HCT116 (cell line): Measurements from ENCODE around the gene CHURC1. TPM values are rescaled to one million over a fixed set of nuclear protein-coding genes. Genes with fewer than 3 reads are reported as not detected.

ENCODE experiments used
- ATAC-seq: fragments of 200-7000 bp; cut with Tn5 transposase; 2 replicates; pipeline ENCODE4 v1.9.1; 2020; ENCODE audit warnings: mild to moderate bottlenecking, moderate library complexity
- BruUV-seq: library from RNA; stranded (reverse); fragments of 400-500 nt; replicated peaks from 2 replicates; lab custom pipeline; 2021; lab: Mats Ljungman, UMichigan
- CTCF ChIA-PET: fragments of 300-600 bp; sonication (Branson Sonifier 250); formaldehyde crosslinking; loops from one replicate; lab custom pipeline; 2021; ENCODE audit warnings: antibody characterized with exemption; lab: Charles Lee
- POLR2A ChIA-PET: fragments of 300-600, 350-600 bp; sonication (Branson Sonifier 250); formaldehyde crosslinking; loops from one replicate; lab custom pipeline; 2021; ENCODE audit warnings: antibody characterized with exemption; lab: Charles Lee
- RAD21 ChIA-PET, 2 experiments: fragments of 300-600 bp; sonication (Branson Sonifier 250); formaldehyde crosslinking; loops; one replicate each; lab custom pipeline; 2023; ENCODE audit warnings: low total read pairs in 2 of 2; ENCODE audit not compliant: uncharacterized antibody in 2 of 2, unreplicated experiment in 2 of 2, low non-redundant PET in 1 of 2; lab: Charles Lee
- DNase-seq: peaks from one replicate; pipeline ENCODE4 v3.0.0-alpha.2; 2010; ENCODE audit warnings: low read depth, low spot score
- H2AFZ ChIP-seq: fragments of 200-600 bp; shearing (Covaris generic), sonication (generic); 2 replicates; pipeline ENCODE4 v1.6.1; 2017; ENCODE audit warnings: low read depth, mixed run types, mixed read lengths, antibody characterized with exemption, low read length; ENCODE audit not compliant: poor library complexity, severe bottlenecking
- H3K27ac ChIP-seq: 2 replicates; pipeline ENCODE4 v1.5.1; 2012; ENCODE audit warnings: low read depth, low read length
- H3K27me3 ChIP-seq: fragments of 200-600 bp; sonication (generic); 2 replicates; pipeline ENCODE4 v1.6.1; 2016; ENCODE audit warnings: mixed run types, low read length, mixed read lengths; ENCODE audit not compliant: insufficient read depth
- H3K36me3 ChIP-seq, 2 experiments: fragments of 200-500 bp in 1 of 2; fragments of 200-600 bp in 1 of 2; sonication (Bioruptor generic) in 1 of 2; sonication (generic) in 1 of 2; 2 replicates each; pipeline versions ENCODE4 v1.5.1 to v1.6.1; 2014 to 2016; ENCODE audit warnings: low read length in 2 of 2, inconsistent platforms in 1 of 2, mixed read lengths in 1 of 2, mixed run types in 1 of 2; ENCODE audit not compliant: insufficient read depth in 2 of 2, control insufficient read depth in 1 of 2
- H3K4me1 ChIP-seq, 2 experiments: fragments of 200-600 bp in 1 of 2; sonication (generic) in 1 of 2; 2 replicates each; pipeline versions ENCODE4 v1.5.1 to v1.6.1; 2012 to 2017; ENCODE audit warnings: low read length in 2 of 2, inconsistent platforms in 1 of 2, mild to moderate bottlenecking in 1 of 2, mixed read lengths in 1 of 2, mixed run types in 1 of 2, moderate library complexity in 1 of 2; ENCODE audit not compliant: insufficient read depth in 2 of 2, control insufficient read depth in 1 of 2
- H3K4me2 ChIP-seq: fragments of 200-600 bp; sonication (generic); 2 replicates; pipeline ENCODE4 v1.6.1; 2017; ENCODE audit warnings: mixed run types, low read length, mixed read lengths
- H3K4me3 ChIP-seq, 2 experiments: fragments of 200-600 bp in 1 of 2; sonication (generic) in 1 of 2; replicated peaks in 1 of 2; 2 replicates each; pipeline ENCODE4 v1.5.1; 2011 to 2016; ENCODE audit warnings: low read length in 2 of 2, control low read depth in 1 of 2, low read depth in 1 of 2, mild to moderate bottlenecking in 1 of 2, mixed read lengths in 1 of 2, mixed run types in 1 of 2
- H3K79me2 ChIP-seq: fragments of 200-600 bp; sonication (generic); 2 replicates; pipeline ENCODE4 v1.6.1; 2017; ENCODE audit warnings: mild to moderate bottlenecking, mixed run types, low read length, moderate library complexity, mixed read lengths; ENCODE audit not compliant: insufficient read depth
- H3K9ac ChIP-seq: fragments of 200-600 bp; sonication (generic); 2 replicates; pipeline ENCODE4 v1.6.1; 2016; ENCODE audit warnings: low read length, mixed read lengths
- H3K9me2 ChIP-seq: fragments of 200-600 bp; sonication (generic), shearing (Covaris generic); 2 replicates; pipeline ENCODE4 v1.6.1; 2017; ENCODE audit warnings: mixed run types, mild to moderate bottlenecking, moderate library complexity; ENCODE audit not compliant: insufficient read depth
- H3K9me3 ChIP-seq, 2 experiments: fragments of 200-500 bp in 1 of 2; fragments of 200-600 bp in 1 of 2; sonication (Bioruptor generic) in 1 of 2; sonication (generic) in 1 of 2; 2 replicates each; pipeline ENCODE4 v1.6.1; 2014 to 2017; ENCODE audit warnings: low read length in 2 of 2, mixed read lengths in 2 of 2, inconsistent platforms in 1 of 2, low read depth in 1 of 2, mild to moderate bottlenecking in 1 of 2, mixed run types in 1 of 2, moderate library complexity in 1 of 2; ENCODE audit not compliant: control insufficient read depth in 1 of 2, insufficient read depth in 1 of 2
- H4K20me1 ChIP-seq: fragments of 200-600 bp; sonication (generic), shearing (Covaris generic); 2 replicates; pipeline ENCODE4 v1.6.1; 2017; ENCODE audit warnings: mixed run types, mild to moderate bottlenecking, moderate library complexity; ENCODE audit not compliant: insufficient read depth
- ATF3 ChIP-seq: IDR thresholded peaks from 2 replicates; pipeline ENCODE4 v1.6.1; 2012
- CEBPB ChIP-seq: IDR thresholded peaks from 2 replicates; pipeline ENCODE4 v1.6.1; 2012; ENCODE audit warnings: low read depth
- CTCF ChIP-seq, 3 experiments: fragments of 200-600 bp in 1 of 3; sonication (generic) in 1 of 3; IDR thresholded peaks in 2 of 3; conservative IDR thresholded peaks in 1 of 3; 2 replicates each; pipeline ENCODE4 v1.5.1; 2012 to 2017; ENCODE audit warnings: low read depth in 2 of 3, low read length in 2 of 3, antibody characterized with exemption in 1 of 3, borderline replicate concordance in 1 of 3, control low read depth in 1 of 3, mild to moderate bottlenecking in 1 of 3, mixed read lengths in 1 of 3, mixed run types in 1 of 3, moderate library complexity in 1 of 3; ENCODE audit not compliant: insufficient read depth in 1 of 3
- EZH2 ChIP-seq: fragments of 200-600 bp; sonication (generic); IDR thresholded peaks from 2 replicates; pipeline ENCODE4 v1.6.1; 2017; ENCODE audit warnings: antibody characterized with exemption, mixed run types
- EZH2phosphoT487 ChIP-seq: fragments of 200-600 bp; IDR thresholded peaks from 2 replicates; pipeline ENCODE4 v1.6.1; 2018; ENCODE audit warnings: antibody characterized with exemption, borderline replicate concordance
- FOSL1 ChIP-seq: IDR thresholded peaks from 2 replicates; pipeline ENCODE4 v1.6.1; 2012; ENCODE audit warnings: low read depth
- MAX ChIP-seq: IDR thresholded peaks from 2 replicates; pipeline ENCODE4 v1.6.1; 2012
- POLR2AphosphoS5 ChIP-seq: IDR thresholded peaks from 2 replicates; pipeline ENCODE4 v1.6.1; 2011; ENCODE audit warnings: mild to moderate bottlenecking, low read depth, low read length, moderate library complexity
- SP1 ChIP-seq: IDR thresholded peaks from 2 replicates; pipeline ENCODE4 v1.6.1; 2012; ENCODE audit warnings: low read depth
- SRF ChIP-seq: IDR thresholded peaks from 2 replicates; pipeline ENCODE4 v1.6.1; 2012; ENCODE audit warnings: low read depth
- ZBTB33 ChIP-seq: IDR thresholded peaks from 2 replicates; pipeline ENCODE4 v1.6.1; 2011; ENCODE audit warnings: mild to moderate bottlenecking, low read length, moderate library complexity; ENCODE audit not compliant: insufficient replicate concordance; ENCODE audit errors: extremely low read depth
- intact Hi-C: fragments of 100-400 bp; cut with micrococcal nuclease; formaldehyde crosslinking; loops from 2 replicates; pipeline ENCODE4 v1.10.0; 2022
- total RNA-seq: library from RNA; stranded (reverse); gene quantifications from one replicate; pipeline ENCODE4 v1.2.1, GENCODE V29; 2021; ENCODE audit not compliant: unreplicated experiment

Gene CHURC1
- total RNA-seq, 1 experiment from 2014 or later = 47.5 TPM

GRCh38 chr14:64960762-64961276, 46.6 kb downstream of the CHURC1 start:
- Histone ChIP-seq H3K4me1 (no peaks in the 10 kb centered on the region), H3K4me3 (no peak overlapping the region), H3K9me2 (no peaks in the 10 kb centered on the region), H3K27me3 (no peaks in the 10 kb centered on the region), H3K36me3 (no peaks in the 10 kb centered on the region), H3K27ac (no peak overlapping the region), H2AFZ (no peak overlapping the region), H3K9ac (no peak overlapping the region), H3K9me3 (no peaks in the 10 kb centered on the region), H3K4me2 (no peak overlapping the region), H4K20me1 (no peaks in the 10 kb centered on the region), H3K79me2 (no peaks in the 10 kb centered on the region)
- BruUV-seq = no TSS peak
- POLR2A ChIA-PET = no interaction called here
- CTCF ChIA-PET = no interaction called here
- TF ChIP-seq CEBPB = no peak
- no peak for TF ChIP-seq FOSL1
- TF ChIP-seq SRF = no peak
- no peak for TF ChIP-seq ATF3
- TF ChIP-seq MAX = no peak
- TF ChIP-seq POLR2AphosphoS5 = no peak
- TF ChIP-seq EZH2phosphoT487 = no peak
- TF ChIP-seq SP1 = no peak
- TF ChIP-seq EZH2 = no peak
- RAD21 ChIA-PET = no interaction called here
- no peak for DNase-seq
- intact Hi-C loops = no loop called here
- ATAC-seq = peak; percentile 66

GRCh38 chr14:64963611-64964010, 49.4 kb downstream of the CHURC1 start:
- CTCF ChIA-PET = no interaction called here
- BruUV-seq = no TSS peak
- DNase-seq (no peak), ATAC-seq (peak; percentile 58)
- Histone ChIP-seq H3K9ac (no peak overlapping the region), H4K20me1 (no peaks in the 10 kb centered on the region), H3K79me2 (no peaks in the 10 kb centered on the region), H2AFZ (no peak overlapping the region), H3K4me3 (no peak overlapping the region), H3K9me3 (no peaks in the 10 kb centered on the region), H3K9me2 (no peaks in the 10 kb centered on the region), H3K36me3 (no peaks in the 10 kb centered on the region), H3K4me2 (no peak overlapping the region), H3K4me1 (peaks cover 16% of the 10 kb centered on the region in 2 experiments), H3K27me3 (no peaks in the 10 kb centered on the region), H3K27ac (no peak overlapping the region)
- POLR2A ChIA-PET = no interaction called here
- intact Hi-C loops = no loop called here
- RAD21 ChIA-PET = no interaction called here
- TF ChIP-seq ZBTB33 (no peak), CTCF (IDR thresholded peaks at IDR 0.05 in 2 of 3, conservative IDR thresholded peaks at IDR 0.05 in 1 of 3; ENCODE audit: borderline replicate concordance in 1 of 3, insufficient read depth in 1 of 3, low read depth in 2 of 3, low read length in 2 of 3) (peak in 1 of 3 experiments; percentile 34; a peak in 2 of 6 replicates)
